K562 (cell line): Measurements from ENCODE around the gene HRG. TPM values are rescaled to one million over a fixed set of nuclear protein-coding genes. Genes with fewer than 3 reads are reported as not detected.

Source experiments
- ATAC-seq: fragments of 200-7000 bp; cut with Tn5 transposase; 3 replicates; pipeline ENCODE4 v1.9.1; 2020; ENCODE audit warnings: moderate library complexity
- BruUV-seq: library from RNA; stranded (reverse); fragments of 400-500 nt; replicated peaks from 2 replicates; lab custom pipeline; 2021; lab: Mats Ljungman, UMichigan
- CTCF ChIA-PET: fragments of 300-600 bp; formaldehyde crosslinking; extraction: SDS; loops from one replicate; lab custom pipeline; 2021; ENCODE audit warnings: low intra/inter-chr PET ratio; lab: Yijun Ruan, JAX
- POLR2A ChIA-PET: fragments of 300-600, 350-650 bp; sonication (Branson Sonifier 250); formaldehyde crosslinking; extraction: SDS; loops from one replicate; lab custom pipeline; 2021; ENCODE audit warnings: antibody characterized with exemption, inconsistent platforms; lab: Yijun Ruan, JAX
- DNase-seq, 4 experiments: peaks; one replicate each; pipeline versions ENCODE4 v3.0.0 to v3.0.0-alpha.2; 2011 to 2018; ENCODE audit warnings: low spot score in 3 of 4, mixed read lengths in 3 of 4; ENCODE audit errors: extremely low read depth in 1 of 4
- FAIRE-seq: peaks from 2 replicates; lab custom pipeline; 2011; peaks lifted over from hg19 to GRCh38; lab: Jason Lieb, UNC
- H2AFZ ChIP-seq: 2 replicates; pipeline ENCODE4 v1.6.0; 2011; ENCODE audit warnings: low read depth, low read length, control low read depth, inconsistent platforms
- H3K27ac ChIP-seq: fragments of 200-600 bp; 3 replicates; pipeline ENCODE4 v1.8.0; 2011; ENCODE audit warnings: low read depth, mild to moderate bottlenecking, control low read depth, inconsistent platforms, low read length, moderate library complexity, mixed read lengths; ENCODE audit errors: extremely low read depth
- H3K27me3 ChIP-seq, 2 experiments: fragments of 300-600 bp in 1 of 2; 2 replicates in 1 of 2; 3 replicates in 1 of 2; pipeline versions ENCODE4 v1.6.0 to v1.8.0; 2011; ENCODE audit warnings: inconsistent platforms in 2 of 2, low read length in 2 of 2, mild to moderate bottlenecking in 1 of 2, mixed read lengths in 1 of 2, moderate library complexity in 1 of 2; ENCODE audit not compliant: control insufficient read depth in 2 of 2, insufficient read depth in 2 of 2
- H3K36me3 ChIP-seq: fragments of 300-600 bp; 3 replicates; pipeline ENCODE4 v1.8.0; 2011; ENCODE audit warnings: mild to moderate bottlenecking, low read length, inconsistent platforms; ENCODE audit not compliant: control insufficient read depth, insufficient read depth
- H3K4me1 ChIP-seq, 2 experiments: fragments of 200-600 bp in 1 of 2; replicated peaks in 1 of 2; 2 replicates in 1 of 2; 3 replicates in 1 of 2; pipeline versions ENCODE4 v1.5.1 to v1.8.0; 2011; ENCODE audit warnings: inconsistent platforms in 2 of 2, low read length in 2 of 2, mild to moderate bottlenecking in 1 of 2, mixed read lengths in 1 of 2, moderate library complexity in 1 of 2; ENCODE audit not compliant: control insufficient read depth in 2 of 2, insufficient read depth in 2 of 2
- H3K4me2 ChIP-seq: 2 replicates; pipeline ENCODE4 v1.6.1; 2011; ENCODE audit warnings: low read length, control low read depth, inconsistent platforms, mixed read lengths; ENCODE audit not compliant: insufficient read depth
- H3K4me3 ChIP-seq: fragments of 200-600 bp; sonication (generic), shearing (Covaris generic); 2 replicates; pipeline ENCODE4 v1.5.1; 2016; ENCODE audit warnings: control low read depth, inconsistent platforms
- H3K79me2 ChIP-seq: fragments of 200-600 bp; 3 replicates; pipeline ENCODE4 v1.8.0; 2011; ENCODE audit warnings: low read length, inconsistent platforms; ENCODE audit not compliant: control insufficient read depth, insufficient read depth
- H3K9ac ChIP-seq, 2 experiments: 2 replicates each; pipeline versions ENCODE4 v1.6.0 to v1.6.1; 2011; ENCODE audit warnings: low read depth in 2 of 2, low read length in 2 of 2, control low read depth in 1 of 2, inconsistent platforms in 1 of 2, mild to moderate bottlenecking in 1 of 2, mixed read lengths in 1 of 2; ENCODE audit not compliant: insufficient read depth in 1 of 2
- H3K9me1 ChIP-seq: one replicate; pipeline ENCODE4 v1.6.0; 2011; ENCODE audit warnings: inconsistent platforms, mild to moderate bottlenecking, low read length, moderate library complexity; ENCODE audit not compliant: control insufficient read depth, insufficient read depth
- H3K9me3 ChIP-seq: replicated peaks from 2 replicates; pipeline ENCODE4 v1.5.1; 2011; ENCODE audit warnings: low read depth, low read length, inconsistent platforms; ENCODE audit not compliant: control insufficient read depth, insufficient read depth
- H4K20me1 ChIP-seq: replicated peaks from 2 replicates; pipeline ENCODE4 v1.6.1; 2011; ENCODE audit warnings: low read length, inconsistent platforms, mixed read lengths; ENCODE audit not compliant: control insufficient read depth, insufficient read depth
- ARHGAP35 ChIP-seq: fragments of 450-650 bp; IDR thresholded peaks from 2 replicates; pipeline ENCODE4 v1.6.1; 2018; ENCODE audit not compliant: partially characterized antibody
- CBX8 ChIP-seq: fragments of 200-600 bp; sonication (generic); IDR thresholded peaks from 2 replicates; pipeline ENCODE4 v1.6.1; 2012; ENCODE audit warnings: borderline replicate concordance, mixed run types, low read depth, mild to moderate bottlenecking, moderate library complexity, mixed read lengths, low read length, control low read depth, inconsistent platforms; ENCODE audit not compliant: poor library complexity, severe bottlenecking; ENCODE audit errors: extremely low read depth
- DPF2 ChIP-seq: fragments of 450-650 bp; IDR thresholded peaks from 2 replicates; pipeline ENCODE4 v1.6.1; 2016
- PHB ChIP-seq: fragments of 250-450 bp; sonication (Bioruptor Pico); IDR thresholded peaks from 2 replicates; pipeline ENCODE4 v1.5.0; 2021
- PML ChIP-seq: IDR thresholded peaks from 2 replicates; pipeline ENCODE4 v1.6.1; 2012; ENCODE audit warnings: low read length, inconsistent platforms
- SETDB1 ChIP-seq: IDR thresholded peaks from one replicate; pipeline ENCODE4 v1.6.1; 2012; ENCODE audit warnings: low read length, control low read depth, inconsistent platforms
- SMAD2 ChIP-seq: fragments of 150-350 bp; IDR thresholded peaks from 2 replicates; pipeline ENCODE4 v1.6.1; 2014; ENCODE audit warnings: low read depth, mild to moderate bottlenecking, low read length
- STAG1 ChIP-seq: sonication (generic); formaldehyde crosslinking; IDR thresholded peaks from 2 replicates; pipeline ENCODE4 v1.5.0; 2020; ENCODE audit warnings: missing genetic modification reagents, borderline replicate concordance
- TBP ChIP-seq: optimal IDR thresholded peaks from 2 replicates; pipeline ENCODE3; 2011; ENCODE audit warnings: low read depth, low read length, improper control_type of control experiment
- TRIM28 ChIP-seq: fragments of 450-650 bp; IDR thresholded peaks from 2 replicates; pipeline ENCODE4 v1.6.1; 2017
- WGBS: fragments of 100-300 bp; shearing (Covaris generic); methylation state at CpG from one replicate; pipeline ENCODE4 v1.1.6; 2016; ENCODE audit warnings: low coverage, mixed read lengths; ENCODE audit not compliant: insufficient coverage; ENCODE audit errors: missing lambda C conversion rate; 5-methylcytosine and 5-hydroxymethylcytosine counted together
- in situ Hi-C: fragments of 300-500 bp; cut with MboI; formaldehyde crosslinking; loops from 4 replicates; pipeline ENCODE4 v1.15.0; 2018; ENCODE audit warnings: inconsistent platforms, mixed read lengths
- intact Hi-C: fragments of 100-400 bp; cut with micrococcal nuclease; formaldehyde crosslinking; loops from 2 replicates; pipeline ENCODE4 v1.14.2; 2022
- polyA plus RNA-seq, 8 experiments: library from polyadenylated mRNA; depleted of rRNA in 4 of 8; stranded (reverse) in 5 of 8; unstranded in 3 of 8; fragments of >200 nt; fragmentation: Nextera tagmentation in 2 of 8; fragmentation: Illumina TruSeq in 1 of 8; extraction: Ambion mirVana in 2 of 8; extraction: Trizol in 1 of 8; gene quantifications; 2 replicates each; pipeline versions ENCODE4 v1.2.1 to v1.2.3, GENCODE V29; 2011 to 2014; ENCODE audit warnings: inconsistent platforms in 1 of 8, missing spikeins in 1 of 8
- total RNA-seq, 7 experiments: library from RNA; depleted of rRNA in 6 of 7; stranded (reverse); fragments of >200 nt in 6 of 7; fragmentation: Illumina TruSeq in 2 of 7; extraction: Trizol in 2 of 7; gene quantifications; 2 replicates each; pipeline versions ENCODE4 v1.2.1 to v1.2.3, GENCODE V29; 2011 to 2021; ENCODE audit warnings: low replicate concordance in 1 of 7

HRG gene
- total and polyA plus RNA-seq, 9 of the 15 experiments (the other 6 are each of a cell fraction or from before 2014, with no cell fraction given): not detected

GRCh38 chr3:186622651-186623310 is 43.0 kb upstream of the HRG start:
- Histone ChIP-seq H2AFZ (no peak overlapping the region), H3K9me3 (0 out of 2 replicates have a peak, but pooled peaks cover 1% of the 10 kb centered on the region), H3K4me1 (peaks cover 0 to 3% of the 10 kb centered on the region in 2 experiments; a peak in 2 of 5 replicates), H3K27ac (no peak overlapping the region), H3K4me2 (no peak overlapping the region), H3K4me3 (no peak overlapping the region), H4K20me1 (no peaks in the 10 kb centered on the region), H3K9ac (no peak overlapping the region), H3K27me3 (peaks cover 4 to 54% of the 10 kb centered on the region in 2 experiments; a peak in 4 of 5 replicates), H3K79me2 (no peaks in the 10 kb centered on the region), H3K9me1 (no peaks in the 10 kb centered on the region), H3K36me3 (no peaks in the 10 kb centered on the region)
- DNase-seq: no peak
- 5% methylated on average over 2 of the region's 2 CpGs for WGBS
- in situ Hi-C loops (no loop called here), intact Hi-C loops (no loop called here)
- no peak for ATAC-seq
- FAIRE-seq: no peak
- CTCF ChIA-PET: no interaction called here
- TF ChIP-seq DPF2: no peak
- TF ChIP-seq PHB (CRISPR knock-in tag): no peak
- no peak for TF ChIP-seq SETDB1
- no peak for TF ChIP-seq SMAD2
- TF ChIP-seq PML: no peak
- no peak for TF ChIP-seq TBP
- TF ChIP-seq ARHGAP35: no peak
- TF ChIP-seq STAG1 (CRISPR knock-in tag): no peak
- TF ChIP-seq TRIM28: no peak
- no peak for TF ChIP-seq CBX8
- BruUV-seq: no TSS peak
- POLR2A ChIA-PET: interaction anchor here (2.6 kb wide), 1 partner anchor 161 kb away, joined by 10 read pairs; the partner anchor contains the start of gene EIF4A2
